ENCODE data around the gene ABCA1. TPM values are rescaled to one million over a fixed set of nuclear protein-coding genes. Genes with fewer than 3 reads are reported as not detected.

ABCA1 gene
- total and polyA plus RNA-seq, 2 of the 4 experiments (the other 2 are of a cell fraction) = 5.8 to 52.2 TPM

- H2BK15ac ChIP-seq (ENCODE audit: low read depth, low read length) = no peak overlapping the region
- no peak overlapping the region for H3K4ac ChIP-seq (ENCODE audit: low read depth, low read length)
- H2AFZ ChIP-seq (replicated peaks; ENCODE audit: low read length, poor library complexity) = no peak overlapping the region
- H3K56ac ChIP-seq (ENCODE audit: extremely low read depth, insufficient read depth, low read length) = no peak overlapping the region
- no peak overlapping the region for H4K91ac ChIP-seq (ENCODE audit: insufficient read depth, low read depth, low read length)
- no peaks in the 10 kb centered on the region for H3K27me3 ChIP-seq (ENCODE audit: control insufficient read depth, insufficient read depth, low read length)
- H3K27ac ChIP-seq (ENCODE audit: insufficient read depth, low read length) = no peak overlapping the region
- H2BK120ac ChIP-seq (ENCODE audit: low read depth, low read length) = no peak overlapping the region
- H3K36me3 ChIP-seq (ENCODE audit: control insufficient read depth, insufficient read depth, low read length) = no peaks in the 10 kb centered on the region
- TF ChIP-seq NFE2L2 (IDR thresholded peaks at IDR 0.05; ENCODE audit: low read depth, low read length) (no peak), USF2 (IDR thresholded peaks at IDR 0.05; ENCODE audit: low read depth, low read length) (no peak), POLR2A (IDR thresholded peaks at IDR 0.05; ENCODE audit: low read depth, low read length) (no peak), FOS (IDR thresholded peaks at IDR 0.05; ENCODE audit: low read depth, low read length) (no peak), CEBPB (IDR thresholded peaks at IDR 0.05; ENCODE audit: low read depth, low read length) (no peak), MXI1 (IDR thresholded peaks at IDR 0.05; ENCODE audit: borderline replicate concordance, low read depth, low read length) (no peak)
- DNase-seq (peak; percentile 33), ATAC-seq (ENCODE audit: low read depth) (no peak)
- H2AK9ac ChIP-seq (replicated peaks; ENCODE audit: low read depth, low read length, poor library complexity) = no peak overlapping the region
- H4K20me1 ChIP-seq (ENCODE audit: insufficient read depth, low read length) = no peaks in the 10 kb centered on the region
- H3K4me3 ChIP-seq (ENCODE audit: insufficient read depth, low read depth, low read length) = no peak overlapping the region
- H3K9me1 ChIP-seq (ENCODE audit: insufficient read depth, low read length) = no peaks in the 10 kb centered on the region
- ChIA-PET POLR2A (ENCODE audit: unreplicated experiment) (no interaction called here), CTCF (interaction anchor here (1.1 kb wide), 1 partner anchor 37 kb away, joined by 3 read pairs; no protein-coding TSS in a partner anchor)
- in situ Hi-C loops (cut with MboI; ENCODE audit: low sequenced_read_pairs) = no loop called here
- H4K8ac ChIP-seq (ENCODE audit: low read depth in 2 of 2, low read length in 2 of 2) = no peak overlapping the region
- intact Hi-C loops (cut with micrococcal nuclease) = no loop called here
- WGBS, 2 experiments (ENCODE audit: extremely low coverage in 2 of 2, insufficient read length in 1 of 2) = no CpG with 5 or more reads among the region's 4 CpGs
- dilution Hi-C loops (cut with HindIII; ENCODE audit: low sequenced_read_pairs, unreplicated experiment) = no loop called here
- no peak overlapping the region for H3K4me2 ChIP-seq (ENCODE audit: low read depth, low read length)
- no peak overlapping the region for H3K14ac ChIP-seq (replicated peaks; ENCODE audit: low read depth, low read length)
- no peak overlapping the region for H3K18ac ChIP-seq (ENCODE audit: low read depth, low read length)
- H4K5ac ChIP-seq (ENCODE audit: low read depth, low read length) = no peak overlapping the region
- H3K4me1 ChIP-seq (ENCODE audit: control insufficient read depth, insufficient read depth, low read length) = peaks cover 4% of the 10 kb centered on the region
- no peaks in the 10 kb centered on the region for H3K9me3 ChIP-seq (ENCODE audit: control insufficient read depth, insufficient read depth, low read length)
- H2BK20ac ChIP-seq (ENCODE audit: low read depth, low read length) = no peak overlapping the region
- peaks cover 0 to 11% of the 10 kb centered on the region in 2 experiments; a peak in 2 of 4 replicates for H3K79me1 ChIP-seq (ENCODE audit: low read depth in 1 of 2, low read length in 2 of 2)
- BruUV-seq (replicated peaks) = no TSS peak
- H2AK5ac ChIP-seq (ENCODE audit: low read depth, low read length) = no peak overlapping the region
- H3K23ac ChIP-seq (ENCODE audit: low read depth, low read length) = no peak overlapping the region
- no peak overlapping the region for H3K9ac ChIP-seq (ENCODE audit: low read depth, low read length)
- no peak overlapping the region for H2BK5ac ChIP-seq (ENCODE audit: low read depth, low read length, poor library complexity, severe bottlenecking)
These were observed 3.3 kb upstream of the ABCA1 start for GRCh38 chr9:104931256-104931655.
